Stimulated activated naive B cell treated with anti-CD40 and anti-IgM and Interleukin-4, amounts not matched to agents 10 μg/mL and 1 μg/mL and 100 μg/mL, for 72 hours (primary cell): ENCODE measurements around the gene RAD51B.
"Not testable (repeated sequence)": the region's sequence is repeated elsewhere in the genome, so short reads cannot be mapped to it uniquely, and the experiment has no call there.

Experiments used
- ATAC-seq, 2 donors: fragments of 150-1000 bp; cut with Tn5 transposase; replicated peaks; 2 replicates each; pipeline ENCODE4 v1.10.0; 2021; ENCODE audit warnings: moderate library complexity in 1 of 2
- DNase-seq: peaks from one replicate; pipeline ENCODE4 v3.0.0; 2021
- H3K27ac Mint-ChIP-seq: one replicate; pipeline ENCODE4 v1.8.0; 2022; ENCODE audit warnings: mild to moderate bottlenecking, mixed read lengths
- H3K27me3 Mint-ChIP-seq, 2 donors: one replicate each; pipeline ENCODE4 v1.8.0; 2022; ENCODE audit warnings: mixed read lengths in 2 of 2
- H3K36me3 Mint-ChIP-seq, 2 donors: one replicate each; pipeline ENCODE4 v1.8.0; 2022; ENCODE audit warnings: mixed read lengths in 2 of 2, mild to moderate bottlenecking in 1 of 2
- H3K4me1 Mint-ChIP-seq, 2 donors: one replicate each; pipeline ENCODE4 v1.8.0; 2022; ENCODE audit warnings: mixed read lengths in 2 of 2, mild to moderate bottlenecking in 1 of 2
- H3K4me3 Mint-ChIP-seq, 2 donors: one replicate each; pipeline ENCODE4 v1.8.0; 2022; ENCODE audit warnings: mild to moderate bottlenecking in 2 of 2, mixed read lengths in 2 of 2, moderate library complexity in 1 of 2
- H3K9me3 Mint-ChIP-seq, 2 donors: one replicate each; pipeline ENCODE4 v1.8.0; 2022; ENCODE audit warnings: mixed read lengths in 2 of 2, mild to moderate bottlenecking in 1 of 2

RAD51B gene

DNA sequence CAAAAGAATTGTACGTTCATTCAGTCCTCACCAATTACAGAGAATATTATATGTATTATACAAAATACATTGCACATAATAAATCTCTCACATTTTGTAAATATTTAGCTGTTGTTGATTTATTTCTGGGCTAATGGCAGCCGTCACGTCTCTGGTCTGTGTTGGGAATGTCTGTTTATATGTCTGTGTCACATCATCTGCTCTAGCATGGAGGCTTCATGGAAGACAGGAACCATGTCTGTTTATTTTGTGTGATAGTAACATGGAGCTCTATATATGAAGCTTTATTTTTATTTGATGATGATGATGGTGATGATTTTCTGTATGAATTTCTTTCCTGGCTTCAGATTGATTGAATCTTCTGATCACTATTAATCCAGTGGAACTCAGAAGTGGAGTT, 138.4 kb downstream of the RAD51B start:
- Mint-ChIP-seq H3K4me3 (no peak overlapping the region), H3K27me3 (no peaks in the 10 kb centered on the region), H3K9me3 (no peaks in the 10 kb centered on the region), H3K27ac (no peak overlapping the region), H3K36me3 (peaks cover 0 to 1% of the 10 kb centered on the region in 2 donors), H3K4me1 (peaks cover 10 to 17% of the 10 kb centered on the region in 2 donors)
- ATAC-seq, result no peak
- DNase-seq, result no peak

DNA sequence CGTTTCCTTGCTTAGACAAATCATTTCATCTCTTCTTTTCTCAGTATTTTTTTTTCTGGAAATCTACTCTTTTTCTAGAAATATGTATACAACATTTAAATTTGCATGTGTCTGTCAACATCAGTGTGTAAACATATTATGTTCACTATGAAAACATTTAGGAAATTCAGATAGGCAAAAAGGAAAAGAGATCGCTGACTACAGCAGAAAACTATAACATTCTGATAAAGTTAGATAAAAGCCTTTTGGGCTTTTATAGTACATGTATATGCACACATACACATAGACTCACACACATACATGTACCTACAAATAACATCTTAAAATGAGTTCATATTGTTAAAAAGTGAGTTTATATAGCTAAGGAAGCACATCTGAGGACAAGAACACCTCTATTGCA, 142.1 kb downstream of the RAD51B start:
- peak in 1 of 2 donors; percentile 10 for ATAC-seq
- peaks cover 11 to 12% of the 10 kb centered on the region in 2 donors for H3K36me3 Mint-ChIP-seq
- no peak for DNase-seq
- peaks cover 10 to 17% of the 10 kb centered on the region in 2 donors for H3K4me1 Mint-ChIP-seq
- H3K27ac Mint-ChIP-seq, result no peak overlapping the region
- H3K27me3 Mint-ChIP-seq, result no peaks in the 10 kb centered on the region
- peak overlapping the region in 1 of 2 donors; percentile 59 for H3K4me3 Mint-ChIP-seq
- H3K9me3 Mint-ChIP-seq, result peaks cover 0 to 4% of the 10 kb centered on the region in 2 donors

DNA sequence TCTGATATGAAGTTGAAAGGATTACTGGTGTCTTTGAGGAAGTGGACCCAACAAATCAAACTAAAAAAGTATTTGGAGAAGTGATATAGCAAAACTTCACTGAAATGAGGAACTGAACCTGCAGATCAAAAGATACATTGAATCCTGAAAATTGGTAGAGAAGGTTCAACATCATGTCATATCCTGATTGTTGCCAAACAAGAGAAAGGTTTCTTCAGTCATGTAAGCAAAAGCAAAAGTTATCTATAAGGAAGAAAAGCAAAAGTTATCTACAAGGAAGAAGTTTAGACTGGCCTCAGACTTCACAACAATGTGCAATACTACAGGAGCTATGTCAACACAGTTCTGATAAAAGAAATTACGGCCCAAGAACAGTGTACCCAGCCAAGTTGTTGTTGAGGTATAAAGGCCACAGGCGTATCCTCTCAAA, 142.7 kb downstream of the RAD51B start:
- Mint-ChIP-seq H3K4me3 (peak overlapping the region; percentile 46 to 59), H3K9me3 (peaks cover 0 to 4% of the 10 kb centered on the region in 2 donors), H3K4me1 (peaks cover 8 to 17% of the 10 kb centered on the region in 2 donors), H3K27ac (peak overlapping the region; percentile 4), H3K27me3 (no peaks in the 10 kb centered on the region), H3K36me3 (peaks cover 16 to 17% of the 10 kb centered on the region in 2 donors)
- DNase-seq (no peak), ATAC-seq (peak; percentile 97)

DNA sequence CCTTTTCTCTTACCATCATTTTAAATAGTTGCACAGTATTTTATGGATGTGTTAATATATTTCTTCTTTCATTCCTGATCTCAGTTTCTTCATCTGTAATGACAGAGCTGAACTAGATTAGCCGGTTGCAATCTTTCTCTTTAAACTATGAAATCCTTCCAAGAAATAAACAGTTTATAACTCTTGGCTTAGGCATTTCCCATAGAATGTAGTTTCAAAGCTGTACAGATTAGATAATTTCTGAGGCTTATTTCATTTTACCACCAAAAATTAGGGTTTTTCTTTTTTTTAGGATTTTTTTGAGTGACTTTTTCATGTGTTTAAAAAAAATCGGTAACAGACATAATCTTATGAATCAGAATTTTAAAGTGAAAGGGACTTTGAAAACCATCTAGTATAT, 144.0 kb downstream of the RAD51B start:
- H3K27ac Mint-ChIP-seq, result no peak overlapping the region
- peaks cover 21 to 30% of the 10 kb centered on the region in 2 donors for H3K36me3 Mint-ChIP-seq
- H3K4me3 Mint-ChIP-seq, result no peak overlapping the region
- ATAC-seq, result no peak
- H3K9me3 Mint-ChIP-seq, result peaks cover 3 to 4% of the 10 kb centered on the region in 2 donors
- no peak for DNase-seq
- no peaks in the 10 kb centered on the region for H3K27me3 Mint-ChIP-seq
- peaks cover 8 to 17% of the 10 kb centered on the region in 2 donors for H3K4me1 Mint-ChIP-seq

DNA sequence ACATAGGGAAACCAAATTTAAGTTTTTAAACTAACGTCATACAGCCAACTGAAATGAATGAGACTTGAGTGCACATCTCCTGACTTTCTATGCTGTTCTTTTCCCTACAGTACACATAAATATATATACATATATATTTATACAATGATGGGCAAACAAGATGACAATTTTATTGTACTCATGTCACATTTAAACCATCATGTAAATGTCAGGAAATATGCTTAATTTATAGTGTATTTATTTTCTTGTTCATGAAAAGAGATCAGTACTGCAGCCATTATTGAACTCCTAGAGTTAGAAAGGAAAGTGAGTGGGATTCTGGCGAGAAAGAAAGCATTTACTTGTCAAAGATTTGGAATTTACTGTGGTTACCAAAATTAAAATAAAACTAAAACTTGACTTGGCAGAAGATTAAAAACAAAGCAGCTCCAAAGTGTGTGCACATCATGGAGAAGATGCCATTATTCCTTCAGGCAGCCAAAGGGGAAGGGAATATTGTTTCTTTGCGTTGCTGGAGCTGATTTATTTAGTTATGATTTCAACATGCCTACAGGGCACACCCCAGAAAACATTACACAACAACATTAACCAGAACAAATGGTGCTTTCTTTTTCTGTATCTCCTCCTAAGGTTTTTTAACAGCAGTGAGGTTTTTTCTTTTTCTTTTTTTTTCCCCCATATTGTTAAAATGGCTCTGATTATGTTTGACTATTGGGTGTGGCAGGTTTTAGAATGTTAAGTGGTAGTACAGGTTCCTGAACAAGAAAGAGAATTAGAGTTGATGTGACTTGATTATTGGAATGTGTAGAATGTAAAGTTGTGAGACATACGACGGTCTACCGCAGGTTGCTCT, 144.6 kb downstream of the RAD51B start:
- DNase-seq, result no peak
- H3K9me3 Mint-ChIP-seq, result peaks cover 6 to 7% of the 10 kb centered on the region in 2 donors
- H3K4me3 Mint-ChIP-seq, result no peak overlapping the region
- H3K27me3 Mint-ChIP-seq, result no peaks in the 10 kb centered on the region
- H3K27ac Mint-ChIP-seq, result no peak overlapping the region
- H3K36me3 Mint-ChIP-seq, result peaks cover 23 to 34% of the 10 kb centered on the region in 2 donors
- H3K4me1 Mint-ChIP-seq, result peaks cover 8 to 17% of the 10 kb centered on the region in 2 donors
- no peak for ATAC-seq

DNA sequence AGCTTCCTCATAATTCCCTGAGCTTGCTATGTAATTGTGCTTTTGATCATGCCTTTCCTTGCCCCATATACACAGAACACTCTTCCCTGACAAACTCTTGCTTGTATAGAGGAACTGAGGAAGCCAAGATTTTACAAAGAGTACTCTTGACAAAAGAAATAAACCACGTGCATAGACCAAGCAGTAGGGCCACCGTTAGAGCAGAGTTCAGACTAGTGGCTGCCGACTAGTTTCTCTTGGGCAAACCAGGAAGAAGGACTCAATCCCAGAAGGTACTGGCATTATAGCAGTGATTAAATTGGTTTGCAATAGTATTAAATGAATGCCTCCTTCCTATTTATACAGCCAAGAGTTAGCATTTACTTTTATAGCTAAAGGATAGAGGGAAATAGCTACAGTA, 146.1 kb downstream of the RAD51B start:
- no peak overlapping the region for H3K4me3 Mint-ChIP-seq
- no peak for DNase-seq
- no peaks in the 10 kb centered on the region for H3K27me3 Mint-ChIP-seq
- no peak for ATAC-seq
- H3K36me3 Mint-ChIP-seq, result peaks cover 22 to 34% of the 10 kb centered on the region in 2 donors
- peaks cover 6 to 7% of the 10 kb centered on the region in 2 donors for H3K9me3 Mint-ChIP-seq
- H3K27ac Mint-ChIP-seq, result no peak overlapping the region
- peaks cover 8 to 17% of the 10 kb centered on the region in 2 donors for H3K4me1 Mint-ChIP-seq

DNA sequence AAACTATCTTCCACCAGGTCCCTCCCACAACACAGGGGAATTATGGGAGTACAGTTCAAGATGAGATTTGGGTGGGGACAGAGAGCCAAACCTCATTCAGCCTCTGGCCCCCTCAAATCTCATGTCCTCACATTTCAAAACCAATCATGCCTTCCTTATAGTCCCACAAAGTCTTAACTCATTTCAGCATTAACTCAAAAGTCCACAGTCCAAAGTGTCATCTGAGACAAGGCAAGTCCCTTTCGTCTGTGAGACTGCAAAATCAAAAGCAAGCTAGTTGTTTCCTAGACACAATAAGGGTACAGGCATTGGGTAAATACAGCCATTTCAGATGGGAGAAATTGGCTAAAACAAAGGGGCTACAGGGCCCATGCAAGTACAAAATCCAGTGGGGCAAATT, 147.6 kb downstream of the RAD51B start:
- no peak overlapping the region for H3K27ac Mint-ChIP-seq
- H3K27me3 Mint-ChIP-seq, result no peaks in the 10 kb centered on the region
- DNase-seq (no peak), ATAC-seq (no peak)
- H3K36me3 Mint-ChIP-seq, result peaks cover 22 to 34% of the 10 kb centered on the region in 2 donors
- peaks cover 3 to 6% of the 10 kb centered on the region in 2 donors for H3K4me1 Mint-ChIP-seq
- H3K4me3 Mint-ChIP-seq, result no peak overlapping the region
- H3K9me3 Mint-ChIP-seq, result peaks cover 6 to 7% of the 10 kb centered on the region in 2 donors

DNA sequence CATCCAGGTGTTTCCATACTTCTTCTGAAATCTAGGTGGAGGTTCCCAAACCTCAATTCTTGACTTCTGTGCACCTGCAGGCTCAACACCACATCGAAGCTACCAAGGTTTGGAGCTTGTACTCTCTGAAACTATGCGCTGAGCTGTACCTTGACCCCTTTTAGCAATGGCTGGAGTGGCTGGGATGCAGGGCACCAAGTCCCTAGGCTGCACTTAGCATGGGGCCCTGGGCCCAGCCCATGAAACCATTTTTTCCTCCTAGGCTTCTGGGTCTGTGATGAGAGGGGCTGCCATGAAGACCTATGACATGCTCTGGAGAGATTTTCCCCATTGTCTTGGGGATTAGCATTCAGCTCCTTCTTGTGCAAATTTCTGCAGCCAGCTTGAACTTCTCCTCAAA, 148.4 kb downstream of the RAD51B start:
- H3K27me3 Mint-ChIP-seq, H3K4me1 Mint-ChIP-seq: not testable (repeated sequence)

DNA sequence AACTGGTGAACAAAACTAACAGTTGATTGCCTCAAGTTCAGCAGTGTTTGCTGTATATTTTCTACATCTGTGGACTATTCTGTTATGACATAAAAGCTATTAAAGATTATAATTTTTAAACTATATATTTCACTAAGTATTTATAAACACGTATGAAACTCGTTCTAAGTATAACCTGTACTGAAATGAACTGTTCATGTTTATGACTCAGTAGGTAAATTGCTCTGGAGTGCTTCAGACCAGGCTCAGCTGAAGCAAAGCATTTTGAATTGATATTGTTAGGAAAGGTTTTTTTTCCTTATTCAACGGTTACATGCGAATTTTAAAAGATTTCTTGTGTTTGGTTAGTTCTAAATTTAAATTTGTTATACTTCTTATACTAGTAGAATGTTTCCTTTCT, 151.3 kb downstream of the RAD51B start:
- no peak overlapping the region for H3K4me3 Mint-ChIP-seq
- peaks cover 15 to 34% of the 10 kb centered on the region in 2 donors for H3K36me3 Mint-ChIP-seq
- ATAC-seq (no peak), DNase-seq (no peak)
- no peaks in the 10 kb centered on the region for H3K4me1 Mint-ChIP-seq
- H3K27ac Mint-ChIP-seq, result no peak overlapping the region
- peaks cover 5 to 6% of the 10 kb centered on the region in 2 donors for H3K9me3 Mint-ChIP-seq
- no peaks in the 10 kb centered on the region for H3K27me3 Mint-ChIP-seq

More for the DNA sequence above, 148.4 kb downstream of the RAD51B start:
- H3K4me3 Mint-ChIP-seq, H3K9me3 Mint-ChIP-seq, ATAC-seq, DNase-seq, H3K27ac Mint-ChIP-seq: not testable (repeated sequence)
- H3K36me3 Mint-ChIP-seq, result peaks cover 22 to 34% of the 10 kb centered on the region in 2 donors

DNA sequence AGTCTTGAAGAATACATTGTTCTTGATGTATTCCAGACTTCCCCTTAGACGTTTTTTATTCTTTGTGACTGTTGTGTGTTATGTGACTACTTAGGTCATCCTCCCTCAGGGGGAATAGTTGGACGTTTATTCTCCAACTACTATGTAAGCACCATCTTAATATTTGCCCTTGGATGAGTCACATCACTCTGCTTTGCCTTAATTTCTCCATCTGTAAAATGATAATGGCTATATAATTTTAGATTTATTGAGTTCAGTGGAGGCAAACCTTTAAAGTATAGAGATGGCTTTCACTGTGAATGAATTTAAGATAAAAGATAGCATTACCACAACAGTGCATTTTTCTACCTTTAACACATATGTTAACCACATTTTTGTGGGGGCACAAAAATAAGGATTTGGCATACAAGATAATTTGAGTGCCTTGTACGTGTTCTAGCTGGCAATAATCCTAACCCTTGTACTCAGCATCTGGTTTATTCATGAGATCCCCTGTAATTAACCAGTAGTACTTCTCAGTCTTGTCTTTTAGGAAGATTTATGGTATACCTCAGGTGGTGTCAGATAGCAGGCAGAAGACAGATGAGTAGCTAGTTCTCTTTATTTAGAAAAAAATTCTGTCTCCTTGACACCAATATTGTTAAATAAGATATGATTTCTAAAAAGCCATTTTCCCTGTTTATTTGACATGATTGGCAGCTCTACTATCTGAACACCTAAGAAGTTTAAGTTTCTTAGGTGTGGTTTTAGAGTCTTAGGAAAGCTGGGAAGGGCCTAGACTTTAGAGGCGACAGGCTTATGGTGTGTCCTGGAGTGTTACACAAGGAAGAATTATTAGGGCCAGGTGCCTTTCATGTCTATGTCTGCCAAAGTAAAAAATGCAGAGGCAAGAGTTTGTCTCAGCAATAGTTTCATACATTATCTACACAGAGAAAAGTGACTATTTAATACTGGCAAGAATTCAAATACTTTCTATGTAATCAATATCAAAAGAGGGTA, 152.3 kb downstream of the RAD51B start:
- Mint-ChIP-seq H3K27ac (no peak overlapping the region), H3K4me3 (no peak overlapping the region), H3K36me3 (peaks cover 9 to 28% of the 10 kb centered on the region in 2 donors), H3K27me3 (no peaks in the 10 kb centered on the region), H3K4me1 (no peaks in the 10 kb centered on the region), H3K9me3 (peaks cover 3 to 6% of the 10 kb centered on the region in 2 donors)
- DNase-seq (no peak), ATAC-seq (no peak)

DNA sequence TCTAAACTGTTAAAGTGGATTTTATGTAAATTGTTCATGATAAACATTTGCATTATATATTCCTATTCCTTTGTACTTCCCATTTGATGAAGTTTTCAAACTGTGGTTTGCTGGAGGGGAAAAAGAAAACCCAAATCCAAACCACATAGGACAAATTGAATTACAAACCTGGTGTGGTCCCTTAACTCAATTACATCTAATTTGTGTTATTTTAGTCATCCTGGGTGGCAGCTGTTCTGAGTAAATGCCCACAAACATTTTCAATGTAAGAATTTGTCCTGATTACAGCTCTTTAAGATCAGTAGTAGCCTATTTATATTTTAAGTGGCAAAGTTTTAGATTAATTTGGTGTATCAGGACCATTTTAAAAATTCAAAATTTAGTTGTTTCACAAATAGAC, 153.9 kb downstream of the RAD51B start:
- Mint-ChIP-seq H3K27ac (no peak overlapping the region), H3K36me3 (peaks cover 4 to 13% of the 10 kb centered on the region in 2 donors), H3K4me1 (peaks cover 2% of the 10 kb centered on the region in 2 donors), H3K9me3 (peaks cover 3 to 5% of the 10 kb centered on the region in 2 donors), H3K4me3 (no peak overlapping the region), H3K27me3 (no peaks in the 10 kb centered on the region)
- no peak for ATAC-seq
- no peak for DNase-seq

DNA sequence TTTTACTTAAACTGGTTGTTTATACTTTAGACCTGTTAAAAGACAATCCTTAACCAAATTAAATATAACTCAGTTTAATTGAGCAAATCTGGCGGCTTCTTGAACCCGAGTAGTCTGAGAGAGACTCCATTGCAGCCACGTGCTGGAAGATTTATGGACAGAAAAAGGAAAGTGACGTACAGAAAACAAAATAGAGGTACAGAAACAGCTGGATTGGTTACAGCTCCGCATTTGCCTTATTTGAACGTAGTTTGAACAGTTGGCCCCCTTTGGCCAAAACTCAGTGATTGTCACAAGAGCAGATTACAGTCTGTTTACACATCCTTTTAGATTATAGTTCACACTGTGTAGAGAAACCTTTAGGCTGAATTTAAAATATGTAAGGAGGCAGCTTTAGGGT, 155.9 kb downstream of the RAD51B start:
- no peaks in the 10 kb centered on the region for H3K27me3 Mint-ChIP-seq
- peaks cover 5 to 8% of the 10 kb centered on the region in 2 donors for H3K4me1 Mint-ChIP-seq
- peaks cover 1 to 13% of the 10 kb centered on the region in 2 donors for H3K36me3 Mint-ChIP-seq
- H3K27ac Mint-ChIP-seq, result no peak overlapping the region
- no peak for ATAC-seq
- H3K4me3 Mint-ChIP-seq, result no peak overlapping the region
- no peak for DNase-seq
- no peaks in the 10 kb centered on the region for H3K9me3 Mint-ChIP-seq

DNA sequence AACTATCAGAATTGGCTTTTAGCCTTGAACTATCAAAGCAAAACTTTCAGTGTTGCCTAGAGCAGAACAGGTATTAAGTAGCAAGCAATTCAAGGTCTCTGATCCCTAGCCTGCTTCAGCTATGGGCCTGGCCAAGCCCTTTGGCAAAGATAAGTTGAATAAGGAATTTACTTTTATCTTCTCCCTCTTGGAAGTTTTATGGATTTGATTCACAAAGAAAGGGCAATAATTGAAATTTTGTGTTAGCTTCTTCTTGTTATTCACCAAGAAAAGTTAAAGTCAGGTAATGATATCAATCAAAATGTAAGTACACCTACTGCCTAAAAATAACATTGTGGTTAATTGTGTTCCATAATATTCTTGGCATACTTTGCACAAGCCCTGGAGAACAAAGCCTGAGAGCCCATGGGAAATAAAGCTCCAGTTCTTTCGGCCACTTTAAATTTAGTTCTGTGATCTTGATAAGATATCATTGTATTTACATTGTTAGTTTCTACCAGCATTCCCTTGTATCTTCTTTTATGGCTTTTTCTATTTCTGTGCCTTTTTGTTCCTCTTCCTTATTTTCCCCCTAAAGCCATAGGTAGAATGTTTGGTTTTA, 158.0 kb downstream of the RAD51B start:
- no peak overlapping the region for H3K4me3 Mint-ChIP-seq
- H3K9me3 Mint-ChIP-seq, result no peaks in the 10 kb centered on the region
- peaks cover 5 to 8% of the 10 kb centered on the region in 2 donors for H3K4me1 Mint-ChIP-seq
- H3K36me3 Mint-ChIP-seq, result peaks cover 1 to 13% of the 10 kb centered on the region in 2 donors
- DNase-seq (no peak), ATAC-seq (no peak)
- H3K27ac Mint-ChIP-seq, result no peak overlapping the region
- no peaks in the 10 kb centered on the region for H3K27me3 Mint-ChIP-seq

DNA sequence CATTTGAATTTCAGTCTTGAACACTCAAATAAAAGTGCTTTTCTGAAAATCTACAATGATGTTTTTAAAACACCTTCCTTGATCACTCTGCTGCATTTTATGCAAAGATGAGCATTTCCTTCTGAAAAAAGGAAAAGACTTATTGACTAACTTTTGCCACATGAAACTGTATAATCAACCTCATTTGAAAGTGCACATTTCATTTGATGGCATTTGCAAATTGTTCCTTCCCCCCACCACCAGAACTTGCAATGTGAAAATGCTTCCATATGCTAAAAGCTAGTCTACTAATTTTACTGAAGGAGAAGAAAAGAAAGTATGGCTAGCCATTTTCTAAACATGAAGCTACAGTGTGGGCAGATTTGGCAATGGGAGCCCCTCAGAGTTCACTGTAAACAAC, 159.2 kb downstream of the RAD51B start:
- DNase-seq (no peak), ATAC-seq (no peak)
- H3K36me3 Mint-ChIP-seq, result peaks cover 1 to 13% of the 10 kb centered on the region in 2 donors
- H3K4me1 Mint-ChIP-seq, result peaks cover 5 to 8% of the 10 kb centered on the region in 2 donors
- H3K9me3 Mint-ChIP-seq, result no peaks in the 10 kb centered on the region
- no peaks in the 10 kb centered on the region for H3K27me3 Mint-ChIP-seq
- no peak overlapping the region for H3K4me3 Mint-ChIP-seq
- no peak overlapping the region for H3K27ac Mint-ChIP-seq
